ENCODE measurements around the gene SDC1.

The SDC1 gene

DNA sequence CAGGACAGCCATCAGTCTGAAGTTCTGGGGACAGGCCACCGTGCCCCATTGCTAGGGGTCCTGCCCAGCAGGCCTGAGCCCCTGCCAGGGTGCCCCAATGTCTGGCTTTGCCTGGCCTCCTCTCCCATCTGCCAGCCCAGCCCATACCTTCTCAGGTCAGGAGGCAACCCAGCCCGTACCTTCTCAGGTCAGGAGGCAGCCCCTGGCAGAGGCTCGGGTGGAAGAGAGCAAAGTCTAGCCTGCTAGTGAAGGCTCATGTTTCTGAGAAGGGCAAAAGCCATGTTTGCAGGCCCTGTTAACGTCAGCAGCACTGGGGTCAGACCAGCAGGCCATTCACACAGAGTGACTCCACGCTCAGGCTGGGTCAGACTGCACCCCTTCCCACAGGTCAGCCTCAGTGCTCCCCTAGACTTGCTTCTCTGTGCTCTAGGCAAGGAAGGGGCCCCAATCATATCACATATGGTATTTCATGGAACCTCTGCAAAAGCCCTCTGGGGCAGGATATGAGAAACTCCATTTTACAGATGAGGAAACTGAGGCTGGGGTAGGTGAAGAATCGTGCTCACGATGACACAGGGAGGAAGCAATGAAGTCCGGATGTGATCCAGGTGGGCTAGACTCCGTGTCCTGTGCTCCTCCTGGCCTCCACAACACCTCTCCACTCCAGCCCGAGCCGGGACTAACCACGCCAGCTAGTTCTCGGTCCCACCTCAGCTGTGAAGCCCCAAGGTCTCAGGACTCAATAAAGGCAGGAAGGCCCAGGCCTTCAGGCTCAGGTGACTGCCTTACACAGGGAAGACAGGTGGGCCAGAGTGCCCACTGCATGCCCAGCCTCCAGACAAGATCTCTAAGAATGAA is 9.5 kb downstream of the SDC1 start:
- H3K4me3 ChIP-seq (ENCODE audit: low read depth, low read length) = no peak overlapping the region

DNA sequence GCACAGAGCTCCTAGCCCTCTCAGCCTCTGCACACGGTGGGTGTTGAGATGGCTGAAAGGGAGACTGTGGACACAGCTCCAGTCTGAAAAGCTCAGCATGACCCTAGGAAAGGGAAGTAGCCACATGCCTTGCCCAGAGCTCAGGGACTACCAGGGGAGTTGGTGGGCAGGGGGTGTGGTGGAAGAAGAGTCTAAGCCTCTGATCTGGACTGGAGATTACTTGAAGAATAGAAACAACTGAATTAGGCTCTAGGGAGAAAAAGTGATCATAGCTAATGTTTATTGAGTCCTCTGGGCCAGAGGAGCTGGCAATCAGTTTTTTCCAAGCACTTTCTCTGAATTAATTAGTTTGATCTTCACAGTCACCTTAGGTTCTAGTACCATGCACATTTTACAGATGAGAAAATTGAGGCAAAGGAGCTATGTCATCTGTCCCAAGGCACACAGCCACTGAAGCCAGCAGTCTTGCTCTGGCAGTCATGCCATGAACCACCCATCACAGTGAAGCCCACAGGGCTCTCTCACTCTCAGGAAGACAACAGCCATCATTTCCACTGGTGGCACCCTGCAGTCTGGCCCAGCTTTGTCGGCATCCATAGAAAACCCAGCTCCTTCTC is 10.3 kb downstream of the SDC1 start:
- H3K4me3 ChIP-seq (ENCODE audit: low read depth, low read length) = no peak overlapping the region

DNA sequence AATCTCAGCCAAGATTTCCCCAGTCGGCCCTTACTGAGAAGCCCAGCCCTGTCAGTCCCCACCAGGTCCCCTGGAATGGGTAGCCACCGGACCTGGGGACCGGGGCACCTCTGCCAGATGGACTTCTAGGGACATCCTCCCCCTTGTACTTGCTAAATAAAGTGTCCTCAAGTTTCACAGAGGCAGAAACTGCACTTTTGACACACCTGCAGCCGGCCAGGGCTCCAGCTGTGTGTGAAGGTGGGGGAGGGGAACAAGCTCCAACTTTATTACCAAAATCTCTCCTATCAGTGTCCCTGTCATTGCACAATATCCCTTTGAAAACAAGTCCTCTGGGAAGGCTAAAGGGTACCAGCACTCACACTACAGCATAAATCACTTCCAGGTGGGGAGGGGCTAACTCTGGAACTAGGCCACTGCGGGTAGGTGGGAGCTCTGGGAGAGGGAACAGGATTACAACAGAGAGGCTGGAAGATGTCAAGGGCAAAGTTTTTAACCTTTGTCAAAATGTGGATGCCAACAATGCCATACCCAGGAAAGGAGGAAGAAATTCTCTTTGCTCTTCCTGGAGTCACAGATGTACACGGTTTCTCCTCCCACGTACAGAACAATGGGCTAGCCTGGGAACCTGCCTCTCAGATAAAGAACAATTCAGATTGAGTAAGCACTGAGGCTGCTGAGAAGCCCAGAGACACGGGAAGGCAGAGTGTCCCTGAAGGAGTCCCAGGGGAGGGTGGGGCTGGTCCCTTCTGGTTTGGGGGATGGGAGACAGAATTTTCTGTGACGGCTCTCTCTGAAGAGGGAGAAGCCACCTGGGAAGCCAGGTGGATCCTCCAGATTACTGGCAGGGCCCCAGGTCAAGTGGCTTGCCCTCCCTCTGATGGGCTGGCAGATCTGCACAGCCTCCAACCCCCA is 11.0 kb downstream of the SDC1 start:
- no peak overlapping the region for H3K4me3 ChIP-seq (ENCODE audit: low read depth, low read length)

DNA sequence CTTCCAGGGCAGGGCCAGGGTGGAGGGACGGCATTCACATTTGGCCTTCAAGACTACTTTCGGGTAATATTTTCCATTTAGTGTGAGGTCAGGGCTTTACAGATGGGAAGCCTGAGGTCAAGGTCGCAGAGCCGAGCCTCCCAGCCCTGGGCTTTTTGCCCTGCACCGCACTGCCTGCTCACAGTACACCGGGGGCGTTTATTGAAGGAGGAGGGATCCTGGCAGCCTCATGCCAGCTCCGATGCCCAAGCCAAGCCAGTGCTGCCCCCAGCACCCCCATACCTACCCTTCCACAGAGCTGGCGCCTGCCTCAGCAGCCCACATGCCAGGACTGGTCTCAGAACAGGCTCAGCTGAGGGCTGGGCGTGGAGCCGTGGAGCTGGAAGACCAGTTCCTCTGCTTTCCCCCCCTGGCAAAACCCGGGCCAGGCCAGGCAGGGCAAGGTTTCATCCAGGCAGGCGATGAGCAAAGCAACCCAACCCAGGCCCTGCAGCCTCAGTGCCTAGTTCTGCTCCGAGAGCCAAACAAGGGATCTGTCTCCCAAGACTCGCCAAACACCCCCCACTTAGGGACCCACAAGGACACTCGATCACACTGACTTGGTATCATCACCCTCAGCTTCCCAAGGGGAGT is 11.9 kb downstream of the SDC1 start:
- no peak overlapping the region for H3K4me3 ChIP-seq (ENCODE audit: low read depth, low read length)

DNA sequence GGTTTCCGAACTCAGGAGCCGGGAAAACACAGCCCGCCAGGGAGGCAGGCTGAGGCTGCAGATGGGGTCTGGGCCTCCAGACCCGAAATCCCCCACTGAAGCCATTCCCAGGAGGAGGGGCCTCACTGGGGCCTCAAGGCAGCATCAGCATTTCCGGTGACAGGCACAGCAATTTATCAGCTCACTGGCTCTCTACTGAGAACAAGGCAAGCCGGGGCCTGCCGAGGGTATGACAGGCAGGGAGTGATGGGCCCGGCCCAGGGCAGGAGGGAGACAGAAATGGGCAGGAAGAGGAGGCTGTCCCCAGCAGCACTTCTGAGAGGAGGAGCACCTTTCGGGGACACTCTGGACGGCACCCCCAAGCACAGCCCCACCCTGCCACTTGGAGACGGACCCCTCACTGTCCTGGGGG is 12.5 kb downstream of the SDC1 start:
- no peak overlapping the region for H3K4me3 ChIP-seq (ENCODE audit: low read depth, low read length)

DNA sequence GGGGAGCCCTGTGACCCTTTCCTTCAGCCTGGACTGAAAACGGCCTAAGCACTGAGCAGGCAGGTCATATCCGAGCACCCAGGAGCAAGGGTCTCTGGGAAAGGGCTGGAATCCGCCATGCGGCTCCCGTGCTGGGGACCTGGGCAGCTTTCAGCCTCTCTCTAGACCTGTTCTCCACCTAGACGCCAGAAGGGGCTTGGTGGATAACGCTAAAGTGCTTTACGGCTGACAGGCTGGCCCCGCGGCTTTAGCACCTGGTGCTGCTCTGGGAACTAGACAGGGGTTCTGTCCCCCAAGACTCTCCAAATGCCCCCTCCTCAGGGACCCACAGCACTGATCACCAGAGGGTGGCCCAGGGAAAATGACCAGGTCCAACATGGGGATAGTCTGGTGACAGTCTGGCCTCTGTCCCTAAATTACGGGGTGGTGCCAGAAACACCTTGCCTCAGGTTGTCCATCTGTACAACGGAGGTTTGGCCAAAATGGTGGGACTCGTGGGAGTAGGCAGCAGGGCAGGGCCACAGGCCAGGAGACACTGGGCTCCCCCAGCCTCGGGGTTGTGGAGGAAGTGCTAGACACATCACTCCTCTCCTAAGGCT is 13.0 kb downstream of the SDC1 start:
- no peak overlapping the region for H3K4me3 ChIP-seq (ENCODE audit: low read depth, low read length)

DNA sequence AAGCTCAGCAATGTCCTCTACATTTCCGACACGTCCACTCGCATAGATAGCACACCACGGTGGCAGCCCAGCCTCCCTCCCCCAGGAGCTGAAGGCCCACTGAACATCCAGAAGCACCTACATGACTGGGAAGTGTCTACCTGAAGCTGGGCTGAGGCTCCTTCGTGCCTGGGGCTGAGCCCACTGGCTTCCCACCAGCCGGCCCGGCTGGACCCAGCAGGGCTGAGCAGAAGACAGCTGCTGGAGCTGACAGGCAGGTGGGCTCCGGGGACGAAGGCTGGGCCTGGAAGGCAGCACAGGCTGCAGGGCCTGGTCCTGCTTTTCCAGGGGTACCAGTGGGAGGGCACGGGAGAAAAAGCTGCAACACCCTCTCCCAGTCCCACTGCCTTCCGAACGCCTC is 13.5 kb downstream of the SDC1 start:
- H3K4me3 ChIP-seq (ENCODE audit: low read depth, low read length) = no peak overlapping the region

DNA sequence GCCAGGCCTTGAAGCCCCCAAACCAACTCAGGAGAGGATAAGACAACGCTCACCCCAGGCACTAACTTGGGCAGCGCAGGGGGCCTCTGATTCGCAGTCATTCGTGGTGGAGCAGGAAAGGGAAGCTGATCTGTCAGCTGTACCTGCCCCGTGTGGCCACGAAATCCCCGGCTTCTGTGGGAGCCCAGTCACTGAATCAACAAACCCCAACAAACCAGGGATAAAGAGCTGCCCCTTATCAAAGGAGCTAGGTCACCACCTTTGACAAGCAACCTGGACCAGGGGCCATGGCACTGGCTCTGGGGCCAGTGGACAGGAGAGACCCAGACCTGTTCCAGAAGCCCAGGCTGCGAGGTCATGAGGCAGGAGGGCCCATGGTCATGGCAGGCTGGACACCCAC is 14.5 kb downstream of the SDC1 start:
- H3K4me3 ChIP-seq (ENCODE audit: low read depth, low read length) = no peak overlapping the region

DNA sequence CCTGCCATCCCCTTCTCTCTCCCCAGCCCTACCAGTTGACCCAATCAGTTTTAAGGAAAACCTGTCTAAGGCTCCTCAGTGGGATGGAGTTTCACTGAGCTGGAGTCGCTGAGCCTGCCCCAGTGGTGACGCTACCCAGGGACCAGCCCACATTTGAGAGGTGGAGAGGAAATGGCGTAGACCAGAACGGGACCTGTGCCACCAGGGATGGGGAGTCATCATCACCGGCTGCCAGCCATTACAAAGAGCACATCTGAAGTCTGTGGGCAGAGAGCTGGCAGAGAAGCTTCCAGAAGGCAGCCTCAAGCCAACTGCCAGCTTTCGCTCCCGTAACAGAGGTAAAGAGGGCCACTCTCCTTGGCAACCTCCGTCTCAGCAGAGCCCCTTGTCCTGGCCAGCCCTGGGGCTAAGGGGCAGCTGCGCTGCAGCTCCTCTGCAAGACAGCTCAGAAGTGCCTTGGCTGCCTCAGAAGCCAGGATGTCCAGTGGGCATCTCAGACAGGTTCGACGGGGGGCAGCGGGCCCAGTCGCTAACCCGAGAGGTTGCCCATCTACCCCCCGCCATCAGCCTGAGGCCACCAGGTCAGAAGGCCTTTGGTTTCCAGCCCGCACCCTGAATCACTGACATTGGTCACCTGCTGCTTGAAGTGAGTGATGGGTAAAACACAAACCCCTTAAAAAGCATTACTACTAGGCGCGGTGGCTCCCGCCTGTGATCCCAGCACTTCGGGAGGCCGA is 15.4 kb downstream of the SDC1 start:
- H3K4me3 ChIP-seq (ENCODE audit: low read depth, low read length) = no peak overlapping the region

DNA sequence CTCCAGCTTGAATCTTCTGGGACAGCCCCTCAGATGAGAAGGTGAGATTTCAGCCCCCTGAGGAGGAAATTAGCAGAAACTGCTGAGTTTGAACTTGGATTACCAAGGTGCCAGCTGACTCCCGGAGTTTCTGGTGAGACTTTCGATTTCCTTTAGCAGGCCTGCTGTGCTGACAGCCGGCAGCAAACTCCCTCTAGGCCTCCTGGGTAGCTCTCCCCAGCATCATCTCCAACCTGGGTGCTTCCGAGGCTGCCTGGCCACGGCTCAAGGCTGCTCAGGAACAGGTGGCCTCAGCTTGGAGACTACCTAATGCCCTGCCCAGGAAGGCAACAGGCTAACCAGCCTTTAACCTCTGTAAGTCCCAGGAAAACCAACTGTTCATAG is 16.5 kb downstream of the SDC1 start:
- H3K4me3 ChIP-seq (ENCODE audit: low read depth, low read length) = no peak overlapping the region

DNA sequence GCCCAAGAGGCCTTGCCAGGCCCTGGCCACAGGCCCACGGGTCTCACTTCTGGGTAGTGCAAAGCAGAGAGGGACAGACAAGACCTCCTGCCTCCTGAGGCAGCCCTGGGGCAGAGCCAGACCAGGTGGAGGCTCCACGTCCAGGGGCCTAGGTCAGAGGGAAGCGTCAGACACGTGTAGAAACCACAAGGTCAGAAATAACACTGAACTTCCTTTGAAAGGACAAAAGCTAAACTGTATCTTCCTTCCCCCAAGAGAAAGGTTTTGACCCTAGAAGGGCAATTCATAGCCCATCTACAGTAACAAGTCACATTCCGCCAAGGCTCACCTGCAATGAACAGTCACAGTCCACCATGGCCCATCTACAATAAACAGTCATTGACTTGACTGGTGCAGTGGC is 17.9 kb downstream of the SDC1 start:
- H3K4me3 ChIP-seq (ENCODE audit: low read depth, low read length) = no peak overlapping the region

DNA sequence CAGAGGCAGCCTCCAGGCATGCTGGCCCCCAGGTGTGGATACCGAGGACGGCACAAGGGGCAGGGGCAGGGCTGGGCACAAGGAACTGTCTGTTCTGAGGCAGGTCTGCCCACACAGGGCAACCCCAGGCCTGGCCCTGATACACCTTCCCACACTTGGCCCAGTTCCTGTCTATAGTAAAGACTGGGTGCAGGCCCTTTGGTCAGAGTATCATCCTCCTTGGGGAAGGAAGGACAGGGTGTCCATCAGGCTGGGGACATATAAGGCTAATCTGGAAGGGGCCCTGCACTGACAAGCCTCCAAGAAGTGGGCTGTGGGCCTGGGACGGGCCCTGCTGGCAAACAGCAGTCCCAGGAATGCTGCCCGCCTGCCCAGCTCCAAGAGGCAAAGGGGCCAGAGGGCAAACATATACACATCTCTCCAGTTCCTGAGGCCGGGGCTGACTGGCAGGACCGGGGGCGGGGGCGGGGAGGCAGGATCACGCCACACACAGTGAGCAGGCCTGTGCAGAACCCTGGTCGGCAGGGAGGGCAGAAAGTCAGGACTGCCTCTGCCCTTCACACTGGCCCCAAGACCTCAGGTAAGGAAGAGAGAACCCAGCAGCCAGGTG is 18.9 kb downstream of the SDC1 start:
- no peak overlapping the region for H3K4me3 ChIP-seq (ENCODE audit: low read depth, low read length)

DNA sequence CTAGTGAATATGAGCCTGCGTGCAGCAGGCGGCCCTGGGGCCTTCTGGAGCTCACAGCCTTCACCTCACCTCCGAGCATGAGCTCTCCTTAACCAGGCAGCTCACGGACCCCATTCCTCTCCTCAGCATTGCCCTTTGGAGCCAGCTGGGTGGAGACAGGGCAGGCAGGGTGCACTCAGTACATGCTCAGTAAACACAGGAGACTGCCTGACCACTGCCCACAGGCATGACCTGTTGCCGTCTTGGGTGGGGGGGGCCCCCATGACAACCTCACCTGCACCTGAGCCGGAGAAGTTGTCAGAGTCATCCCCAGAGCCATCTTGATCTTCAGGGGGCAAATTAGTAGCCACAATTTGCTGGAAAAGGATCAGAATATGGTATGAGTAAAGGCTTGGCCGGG is 19.9 kb downstream of the SDC1 start:
- no peak overlapping the region for H3K4me3 ChIP-seq (ENCODE audit: low read depth, low read length)

DNA sequence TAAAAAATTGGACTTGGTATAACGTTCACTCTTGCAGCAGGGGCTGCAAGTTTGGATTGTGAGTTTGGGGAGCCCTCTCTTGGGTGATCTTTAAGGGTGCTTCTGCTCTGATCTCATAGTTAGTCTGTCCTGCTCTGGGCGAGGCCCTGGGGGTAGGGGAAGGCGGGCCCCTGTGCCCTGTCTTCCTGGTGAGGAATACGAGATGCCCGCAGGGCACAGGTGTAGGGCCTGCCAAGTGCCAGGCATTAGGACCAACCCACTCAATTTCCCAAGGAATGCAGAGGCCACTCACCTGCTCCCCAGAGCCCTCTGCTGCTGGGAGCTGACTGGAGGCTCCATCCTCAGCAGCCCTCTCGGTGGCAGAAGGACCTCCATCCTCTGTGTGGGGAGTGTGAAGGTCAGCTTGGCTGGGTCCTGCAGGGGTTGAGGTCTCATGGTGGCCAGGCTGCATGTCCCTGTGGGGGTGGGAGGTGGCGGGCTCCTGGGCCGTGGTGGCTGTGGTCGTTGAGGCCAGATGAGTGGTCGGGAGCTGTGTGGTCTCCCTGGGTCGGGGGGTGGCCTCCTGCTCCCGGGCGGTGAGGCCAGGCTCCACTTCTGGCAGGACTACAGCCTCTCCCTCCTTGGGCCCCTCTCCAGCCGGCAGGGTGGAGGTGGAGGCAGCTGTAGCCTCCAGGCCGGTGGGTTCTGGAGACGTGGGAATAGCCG is 21.3 kb downstream of the SDC1 start:
- H3K4me3 ChIP-seq (ENCODE audit: low read depth, low read length) = no peak overlapping the region

DNA sequence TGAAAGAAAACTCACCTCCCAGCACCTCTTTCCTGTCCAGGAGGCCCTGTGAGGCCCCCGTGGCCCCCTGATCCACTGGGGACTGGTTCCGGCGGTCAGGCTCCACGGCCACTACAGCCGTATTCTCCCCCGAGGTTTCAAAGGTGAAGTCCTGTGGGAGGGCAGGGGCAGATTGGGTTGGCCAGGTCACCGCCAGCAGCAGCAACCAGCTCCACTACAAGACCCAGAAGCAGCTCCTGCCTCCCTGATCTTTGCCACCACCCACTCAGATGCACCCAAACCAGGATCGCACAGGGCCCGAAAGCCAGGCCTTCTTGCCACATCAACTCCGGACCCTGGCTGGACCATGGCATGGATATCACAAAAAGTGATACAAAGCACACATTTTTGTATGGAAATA is 21.9 kb downstream of the SDC1 start:
- H3K4me3 ChIP-seq (ENCODE audit: low read depth, low read length) = no peak overlapping the region

DNA sequence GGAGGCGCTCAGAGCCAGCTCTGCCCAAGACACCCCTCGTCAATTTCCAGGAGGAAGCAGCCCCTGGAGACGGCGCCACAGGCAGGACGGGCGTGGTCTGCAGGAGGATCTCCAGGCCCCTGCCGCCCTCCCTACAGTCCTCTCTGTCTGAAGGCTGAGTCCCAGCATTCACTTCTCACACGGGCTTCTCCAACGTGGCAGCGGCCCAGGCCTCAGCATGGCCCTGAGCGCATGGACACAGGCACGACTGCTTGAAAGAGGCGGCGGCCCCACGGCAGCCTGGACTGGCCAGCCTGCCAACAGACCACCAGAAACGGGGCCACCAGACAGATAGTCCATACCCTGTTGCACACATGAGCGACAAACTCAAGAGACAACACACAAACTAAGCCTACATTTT is 23.3 kb downstream of the SDC1 start:
- no peak overlapping the region for H3K4me3 ChIP-seq (ENCODE audit: low read depth, low read length)

DNA sequence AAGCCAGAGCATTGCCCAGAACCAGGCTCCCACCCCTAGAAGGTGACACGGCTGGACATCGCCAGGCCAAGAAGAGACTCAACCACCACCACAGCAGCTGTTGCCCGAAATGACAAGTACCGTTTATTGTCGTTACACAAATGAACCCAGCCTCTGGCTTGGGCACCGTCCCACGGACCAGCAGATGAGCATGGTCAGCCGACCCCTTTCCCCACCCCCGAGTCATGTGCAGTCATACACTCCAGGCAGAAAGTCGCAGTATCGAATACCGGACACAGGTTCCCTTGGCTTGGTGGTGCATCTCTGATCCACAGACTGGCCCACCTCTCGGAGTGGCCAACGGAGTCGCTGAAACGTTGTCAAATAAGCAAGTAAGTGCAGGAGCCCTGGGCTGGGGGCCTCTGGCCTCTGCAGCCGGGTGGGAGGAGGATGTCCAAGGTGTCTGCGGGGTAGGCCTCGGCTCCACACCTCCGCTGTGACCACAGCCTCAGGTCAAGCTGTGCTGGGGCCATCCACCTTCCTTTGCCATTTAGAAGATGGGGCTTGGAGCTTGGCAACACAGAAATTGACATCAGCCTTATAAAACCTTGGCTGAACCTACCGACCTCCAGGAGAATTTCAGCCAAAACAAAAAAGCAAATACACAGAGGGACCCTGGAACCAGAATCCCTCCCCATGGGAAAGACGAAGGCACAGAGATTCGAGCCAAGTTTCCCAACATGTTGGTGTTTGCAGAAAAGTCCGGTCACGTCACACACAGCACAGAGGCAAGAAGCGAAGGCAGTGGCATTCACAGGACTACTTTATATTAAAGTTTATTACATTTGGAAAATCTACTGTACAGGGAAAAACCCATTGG is 24.0 kb downstream of the SDC1 start:
- H3K4me3 ChIP-seq (ENCODE audit: low read depth, low read length) = no peak overlapping the region

DNA sequence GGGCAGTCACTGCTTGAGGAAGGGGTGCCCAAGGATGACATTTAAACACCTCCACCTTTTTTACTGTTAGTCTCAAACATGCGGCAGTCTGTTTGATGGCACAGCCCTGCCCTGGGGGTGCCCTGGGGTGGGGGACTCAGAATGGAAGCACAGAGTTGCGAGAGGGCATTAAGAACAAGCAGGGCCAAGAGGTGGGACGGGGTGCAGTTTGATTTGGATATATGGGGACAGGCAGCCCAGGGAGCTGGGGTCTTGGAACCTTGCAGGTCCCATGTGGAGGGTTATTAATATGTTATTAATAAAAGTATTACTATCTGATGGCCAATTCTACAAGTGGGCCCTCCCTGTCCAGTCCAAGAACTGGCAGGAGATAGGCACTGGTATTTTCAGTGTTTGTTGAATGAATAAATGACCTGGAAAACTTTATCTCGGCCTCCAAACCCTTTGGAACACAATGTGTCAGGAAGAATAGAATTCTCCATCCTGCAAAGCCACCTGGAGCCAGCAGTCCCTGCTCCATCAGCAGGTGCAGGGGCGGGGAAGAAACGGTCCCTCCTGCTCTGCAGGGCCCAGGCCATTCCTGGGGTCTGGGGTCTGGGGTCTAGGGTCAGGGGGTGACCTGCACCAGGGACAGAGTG is 25.2 kb downstream of the SDC1 start:
- H3K4me3 ChIP-seq (ENCODE audit: low read depth, low read length) = no peak overlapping the region

All from iPS-11a (cell line).